Measurements from ENCODE around the gene SRM.

GRCh38 chr1:11107599-11107998 lies 47.8 kb upstream of the SRM start:
- no peak for TF ChIP-seq CTCF (IDR thresholded peaks at IDR 0.05)
- TF ChIP-seq EP300 (IDR thresholded peaks at IDR 0.05), result no peak

Data from esophagus muscularis mucosa (tissue), 3 donors.